DMS53 treated with DMSO at 0.1 percent for 48 hours (cell line): ENCODE results near the gene LYRM1.

Experiments used
- DNase-seq: peaks from one replicate; lab custom pipeline; 2025; ENCODE audit not compliant: unreplicated experiment; lab: John Stamatoyannopoulos, UW

The LYRM1 gene

DNA sequence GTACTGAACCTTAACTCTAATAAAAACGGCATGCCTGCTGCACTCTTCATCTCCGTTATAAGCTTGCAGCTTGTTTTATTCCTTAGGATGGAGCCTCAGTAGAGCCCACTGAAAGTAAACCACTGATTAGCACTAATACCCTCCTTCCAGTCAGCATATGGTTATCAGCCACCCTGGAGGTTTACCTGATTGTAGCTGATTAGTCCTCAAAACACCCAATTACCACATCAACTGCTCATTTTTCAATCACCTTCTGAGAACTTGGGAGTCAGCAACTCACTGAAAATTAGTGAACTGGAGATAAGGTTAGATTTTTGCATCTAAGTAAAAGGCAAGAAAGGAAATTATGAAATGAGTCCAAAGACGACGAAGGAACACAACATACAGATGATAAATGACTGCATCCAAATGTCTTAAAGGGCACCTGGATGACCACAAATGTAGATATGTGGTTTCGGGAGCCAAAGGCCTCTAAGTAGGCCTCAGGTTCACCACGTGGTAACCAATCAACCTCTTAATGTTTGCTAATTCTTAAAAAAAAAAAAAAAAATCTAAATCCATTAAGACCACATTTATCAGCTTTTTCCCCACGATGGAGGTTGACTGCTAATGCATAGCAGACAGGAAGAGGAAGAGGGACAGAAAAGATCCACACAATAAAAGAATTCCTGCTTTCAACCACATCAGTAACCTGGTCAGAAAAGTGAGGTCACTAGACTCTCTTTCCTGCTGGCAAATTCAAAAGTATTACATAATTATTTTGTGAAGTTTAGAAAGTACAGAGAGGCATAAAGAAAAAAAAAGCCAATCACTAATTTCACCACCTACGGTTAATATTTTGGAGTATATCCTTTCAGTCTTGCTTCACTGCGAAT, 28.4 kb upstream of the LYRM1 start:
- DNase-seq = no peak

DNA sequence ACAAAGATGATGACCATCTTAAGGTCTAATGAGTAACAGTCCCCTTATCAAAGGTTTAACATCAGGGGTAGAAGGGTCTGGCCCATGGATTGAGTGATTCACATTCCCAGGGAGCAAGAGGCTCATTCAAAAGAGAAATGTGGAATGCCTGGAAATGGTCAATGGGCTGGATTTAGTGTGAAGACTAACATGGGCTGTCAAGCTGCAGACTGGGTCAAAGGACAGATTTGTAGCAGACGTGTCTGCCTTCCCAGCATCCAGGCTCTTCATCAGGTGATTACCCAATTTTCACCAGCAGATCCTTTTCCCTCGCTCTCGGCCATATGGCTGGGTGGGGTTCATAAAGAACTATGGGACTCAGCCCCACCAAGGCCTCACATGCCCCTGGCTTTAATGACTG, 27.2 kb upstream of the LYRM1 start:
- no peak for DNase-seq

GRCh38 chr16:20874088-20874581, 26.4 kb upstream of the LYRM1 start:
- DNase-seq = no peak

DNA sequence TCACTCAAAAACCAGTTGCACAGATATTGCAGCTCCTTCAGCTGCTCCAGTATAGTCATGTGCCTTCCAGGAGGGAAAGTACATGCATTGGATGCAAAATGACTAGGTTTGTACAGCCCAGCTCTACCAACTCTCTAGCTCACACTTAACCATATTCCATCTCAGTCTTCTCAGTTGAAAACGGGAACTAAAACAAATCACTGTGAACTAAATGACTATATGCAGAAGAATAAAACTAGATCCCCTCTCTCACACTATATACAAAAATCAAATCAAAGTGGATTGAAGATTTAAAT, 25.3 kb upstream of the LYRM1 start:
- DNase-seq = no peak

DNA sequence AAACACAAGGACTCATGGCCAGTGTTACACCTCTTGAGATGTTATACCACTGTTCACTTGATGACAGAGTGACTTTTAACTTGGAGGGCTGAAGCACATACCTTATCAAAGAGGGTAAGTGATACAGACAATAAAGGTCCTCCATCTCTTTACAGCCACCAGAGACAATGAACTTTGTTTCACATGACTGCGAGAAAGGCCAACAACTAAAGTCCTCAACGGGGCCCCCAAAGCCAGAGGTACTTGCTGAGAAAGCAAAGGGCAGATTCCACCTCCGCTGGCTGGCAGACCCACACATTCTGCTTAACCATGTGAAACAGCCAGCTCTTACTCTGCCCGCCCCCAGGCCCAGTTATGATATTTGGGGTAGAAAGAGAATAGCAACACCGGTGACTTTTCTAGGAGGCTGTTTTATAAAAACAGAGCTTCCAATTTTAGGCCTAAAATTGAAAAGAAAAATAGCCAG, 21.9 kb upstream of the LYRM1 start:
- no peak for DNase-seq

GRCh38 chr16:20879175-20880040, 21.2 kb upstream of the LYRM1 start:
- DNase-seq = no peak

DNA sequence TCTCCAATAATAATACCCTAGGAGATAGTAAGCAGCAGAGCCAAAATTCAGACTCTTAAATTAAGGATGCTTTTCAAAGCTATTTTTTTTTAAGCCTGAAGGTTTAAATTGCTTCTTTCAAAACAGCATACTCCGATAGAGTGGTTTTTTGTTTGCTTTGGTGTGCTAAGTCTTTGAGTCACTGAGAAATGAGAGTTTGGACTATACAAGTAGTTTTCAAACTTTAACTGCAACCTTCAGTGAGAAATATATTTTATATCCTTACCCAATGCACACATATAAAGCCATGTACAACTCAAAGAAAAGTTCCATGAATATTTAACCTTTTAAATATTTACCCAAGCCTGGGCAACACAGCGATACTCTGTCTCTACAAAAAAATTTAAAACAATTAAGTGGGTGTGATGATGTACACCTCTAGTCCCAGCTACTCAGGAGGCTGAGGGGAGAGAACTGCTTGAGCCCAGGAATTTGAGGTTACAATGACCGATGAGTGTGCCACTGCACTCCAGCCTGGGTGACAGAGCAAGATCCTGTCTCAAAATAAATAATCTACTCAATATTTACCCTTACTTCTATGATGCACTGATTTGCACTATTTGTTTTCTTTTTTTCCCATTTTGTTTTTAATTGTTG, 19.6 kb upstream of the LYRM1 start:
- DNase-seq = no peak

DNA sequence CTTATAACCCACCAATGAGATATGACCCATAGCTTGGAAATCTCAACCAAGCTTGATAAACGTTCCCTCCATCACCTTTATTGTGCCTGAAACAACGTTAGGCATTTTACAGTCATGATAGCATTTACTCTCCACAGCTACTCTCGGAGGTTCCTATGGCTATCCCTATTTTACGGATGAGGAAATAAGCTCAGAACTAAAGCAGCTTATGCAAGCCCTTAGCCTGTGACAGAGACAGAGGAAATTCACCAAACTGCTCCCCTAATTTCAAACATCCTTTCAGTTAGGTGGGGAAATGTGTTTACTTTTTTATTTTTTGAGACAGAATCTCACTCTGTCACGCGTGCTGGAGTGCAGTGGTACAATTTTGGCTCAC, 19.1 kb upstream of the LYRM1 start:
- no peak for DNase-seq

DNA sequence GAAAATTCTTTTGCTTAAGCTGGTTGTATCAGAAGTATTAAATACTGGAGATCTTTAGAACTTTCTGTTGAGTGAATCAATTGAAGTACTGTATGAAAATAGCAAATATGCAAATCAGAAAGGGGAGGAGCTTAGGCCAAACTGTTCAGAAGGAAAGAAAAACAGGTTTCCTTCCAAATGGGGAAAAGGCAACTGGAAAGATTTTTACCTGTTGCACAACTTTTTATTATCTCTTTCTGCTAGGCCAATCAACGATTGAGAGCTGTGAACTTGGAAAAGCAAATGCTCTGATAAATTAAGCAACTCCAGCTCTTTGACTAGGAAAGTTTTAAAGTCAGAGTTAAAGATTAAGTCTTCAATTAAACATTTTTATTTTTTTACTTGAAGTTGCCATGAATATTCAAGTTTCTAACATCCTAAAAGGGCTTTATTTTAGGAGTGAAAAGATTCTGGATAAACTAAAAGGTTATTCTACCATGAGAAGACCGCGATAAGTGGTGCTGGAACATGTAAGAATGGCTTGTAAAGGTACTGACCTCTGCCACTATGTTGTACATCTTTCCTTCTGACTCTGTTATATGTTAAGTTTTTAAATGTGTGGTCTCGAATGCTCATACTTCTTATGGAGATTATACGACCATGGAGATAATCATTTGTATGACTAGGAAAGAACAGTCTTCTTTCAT, 16.9 kb upstream of the LYRM1 start:
- DNase-seq = no peak

GRCh38 chr16:20884240-20884556, 16.4 kb upstream of the LYRM1 start:
- no peak for DNase-seq

DNA sequence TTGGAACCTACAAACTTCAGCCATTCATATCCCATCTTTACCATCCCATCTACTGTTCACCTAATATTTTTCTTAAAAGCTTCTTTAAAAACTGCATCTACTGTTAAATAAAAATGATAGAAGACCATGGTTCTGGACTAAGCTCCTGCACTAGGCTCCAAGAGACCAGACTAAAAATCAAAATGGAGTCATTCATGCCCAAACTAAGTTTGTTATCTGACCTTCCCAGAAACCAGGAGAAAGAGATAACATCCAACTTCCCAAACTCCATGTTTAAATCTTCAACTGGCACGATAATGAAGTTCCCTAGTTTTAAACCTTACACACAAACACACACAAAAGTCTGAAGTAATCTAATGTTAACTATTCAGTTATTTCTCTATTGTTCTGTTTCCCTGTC, 14.3 kb upstream of the LYRM1 start:
- no peak for DNase-seq

- DNase-seq = no peak
These were observed 13.4 kb upstream of the LYRM1 start for GRCh38 chr16:20887207-20887606.

- no peak for DNase-seq
These were observed 10.8 kb upstream of the LYRM1 start for GRCh38 chr16:20889625-20890275.

GRCh38 chr16:20894388-20894787, 6.2 kb upstream of the LYRM1 start:
- DNase-seq = no peak

GRCh38 chr16:20897253-20897897, 3.2 kb upstream of the LYRM1 start:
- DNase-seq = no peak

DNA sequence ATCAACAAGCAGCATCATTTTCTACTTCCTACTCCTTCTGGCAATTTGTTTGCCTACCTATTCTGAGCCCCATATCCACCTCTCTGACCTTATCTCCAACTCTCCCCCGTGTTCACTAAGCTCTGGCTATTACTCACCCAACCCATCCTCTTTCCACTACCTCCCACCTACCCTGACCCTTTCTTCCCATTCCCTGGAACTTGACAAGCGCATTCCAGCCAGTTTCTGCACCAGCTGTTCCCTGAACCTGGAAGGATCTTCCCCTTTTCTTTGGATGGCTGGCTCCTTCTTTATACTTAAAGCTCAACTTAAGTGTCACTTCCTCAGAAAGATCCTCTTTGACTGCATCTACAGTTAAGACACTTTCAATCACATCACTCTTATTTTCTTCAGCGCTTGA, 2.6 kb upstream of the LYRM1 start:
- DNase-seq = no peak

DNA sequence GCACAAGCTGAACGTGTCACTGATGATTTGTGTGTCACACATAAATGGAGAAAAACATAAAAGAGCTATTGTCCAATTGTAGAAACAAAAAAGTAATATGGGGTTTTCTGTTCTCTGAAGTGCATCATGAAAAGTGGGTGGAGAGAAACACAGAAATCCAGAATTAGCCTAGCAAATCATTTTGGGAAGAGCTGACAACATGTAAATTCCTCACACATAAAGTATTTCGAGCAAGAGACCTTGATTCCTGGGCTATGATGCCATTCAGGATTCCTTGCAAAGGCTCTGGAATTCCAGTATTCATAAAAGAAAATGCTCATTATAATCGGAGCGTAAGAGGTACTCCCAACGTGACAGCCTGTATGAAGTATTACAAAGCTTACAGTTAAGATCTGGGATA, 1.5 kb upstream of the LYRM1 start:
- DNase-seq = no peak

- DNase-seq = no peak
These were observed 883 bp upstream of the LYRM1 start for GRCh38 chr16:20899477-20900298.

DNA sequence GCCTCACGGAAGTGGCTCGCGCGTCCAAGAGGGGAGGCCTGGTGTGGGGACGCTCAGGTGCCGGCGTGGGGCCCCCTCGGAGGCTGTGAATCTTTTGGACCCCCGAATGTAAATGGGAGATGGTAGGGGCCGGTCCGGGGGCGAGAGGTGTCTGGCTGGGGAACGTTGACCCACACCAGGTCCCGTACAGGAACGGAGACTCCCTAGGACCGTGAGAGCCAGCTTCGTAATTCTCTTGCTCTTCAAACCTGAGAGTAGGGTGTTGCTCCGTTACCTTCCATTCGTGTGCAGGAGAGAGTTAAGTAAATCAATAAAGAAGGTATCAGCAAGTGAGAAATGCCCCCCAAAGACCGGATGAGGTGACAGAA, 481 bp downstream of the LYRM1 start:
- no peak for DNase-seq
